ENCODE results near the gene SLC2A11.

DNA sequence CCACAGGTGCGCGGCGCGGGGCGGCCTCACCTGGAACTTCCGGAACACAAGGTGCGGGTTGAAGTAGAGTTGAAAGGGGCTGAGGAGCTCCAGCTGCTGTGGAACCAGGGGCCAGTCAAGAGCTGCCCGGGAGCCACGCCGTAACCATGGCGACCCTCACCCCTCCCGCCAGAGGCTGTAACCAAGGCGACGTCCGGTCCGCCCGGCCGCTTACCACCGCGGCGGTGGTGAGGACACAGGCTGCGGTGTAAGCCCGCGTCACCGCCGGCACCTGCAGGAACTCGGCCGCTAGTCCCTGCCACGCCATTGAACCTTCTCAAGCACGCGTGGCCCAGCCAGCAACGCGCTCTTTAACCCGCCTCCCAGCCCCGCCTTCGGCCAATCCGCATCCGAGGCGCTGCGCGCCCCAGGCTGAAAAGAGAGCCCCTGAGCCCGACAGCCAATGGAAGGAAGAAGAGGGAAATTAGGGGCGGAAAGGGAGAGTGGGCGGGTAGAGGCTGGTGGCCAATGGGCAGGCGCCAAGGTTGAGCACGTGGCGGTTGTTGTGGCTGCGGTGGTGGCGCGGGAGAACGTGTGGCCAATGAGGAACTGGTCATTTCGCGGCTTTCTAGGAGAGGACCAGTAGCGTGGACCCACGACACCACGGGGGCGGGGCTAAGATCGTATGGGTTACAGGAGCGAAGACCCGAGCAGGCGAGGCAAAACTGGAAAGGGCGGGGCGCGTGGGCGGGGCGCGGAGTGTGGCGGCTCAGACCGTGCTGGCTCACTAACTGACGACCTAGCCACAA is 18.8 kb upstream of the SLC2A11 start, which contains the start of gene DERL3:
- no peak for TF ChIP-seq CTCF (IDR thresholded peaks at IDR 0.05)
- no peak for TF ChIP-seq POLR2A (IDR thresholded peaks at IDR 0.05)

Data from adrenal gland (tissue), 5 donors.